DMS53 treated with DMSO at 0.1 percent for 48 hours (cell line): Measurements from ENCODE around the gene UTRN.

Experiments
- DNase-seq: peaks from one replicate; lab custom pipeline; 2025; ENCODE audit not compliant: unreplicated experiment; lab: John Stamatoyannopoulos, UW

Gene UTRN

GRCh38 chr6:144310765-144311164 is 25.6 kb downstream of the UTRN start:
- DNase-seq = no peak

- no peak for DNase-seq
Measured at GRCh38 chr6:144311361-144311760, 26.2 kb downstream of the UTRN start.

GRCh38 chr6:144314003-144314485 is 28.9 kb downstream of the UTRN start:
- no peak for DNase-seq

- DNase-seq = no peak
Measured at GRCh38 chr6:144314562-144314961, 29.4 kb downstream of the UTRN start.

- no peak for DNase-seq
Measured at GRCh38 chr6:144315226-144315980, 30.3 kb downstream of the UTRN start.

- DNase-seq = no peak
Measured at GRCh38 chr6:144315981-144316861, 31.1 kb downstream of the UTRN start.

- DNase-seq = no peak
Measured at GRCh38 chr6:144316862-144317195, 31.7 kb downstream of the UTRN start.

- no peak for DNase-seq
Measured at GRCh38 chr6:144317736-144318135, 32.6 kb downstream of the UTRN start.

GRCh38 chr6:144319211-144319610 is 34.1 kb downstream of the UTRN start:
- no peak for DNase-seq

GRCh38 chr6:144320741-144321140 is 35.6 kb downstream of the UTRN start:
- DNase-seq = no peak

- peak; percentile 17 for DNase-seq
Measured at GRCh38 chr6:144321839-144322591, 36.9 kb downstream of the UTRN start.

- DNase-seq = no peak
Measured at GRCh38 chr6:144325232-144325631, 40.1 kb downstream of the UTRN start.

- DNase-seq = no peak
Measured at GRCh38 chr6:144326393-144326792, 41.3 kb downstream of the UTRN start.

- DNase-seq = no peak
Measured at GRCh38 chr6:144327081-144327480, 41.9 kb downstream of the UTRN start.

GRCh38 chr6:144330017-144330987 is 45.2 kb downstream of the UTRN start:
- DNase-seq = peak; percentile 49

GRCh38 chr6:144331491-144331969 is 46.4 kb downstream of the UTRN start:
- no peak for DNase-seq

GRCh38 chr6:144332177-144332576 is 47.0 kb downstream of the UTRN start:
- DNase-seq = no peak

GRCh38 chr6:144334150-144334708 is 49.1 kb downstream of the UTRN start:
- no peak for DNase-seq
